ENCODE results near the gene CIBAR2.
"Not testable (repeated sequence)": the region's sequence is repeated elsewhere in the genome, so short reads cannot be mapped to it uniquely, and the experiment has no call there.

CIBAR2 gene

DNA sequence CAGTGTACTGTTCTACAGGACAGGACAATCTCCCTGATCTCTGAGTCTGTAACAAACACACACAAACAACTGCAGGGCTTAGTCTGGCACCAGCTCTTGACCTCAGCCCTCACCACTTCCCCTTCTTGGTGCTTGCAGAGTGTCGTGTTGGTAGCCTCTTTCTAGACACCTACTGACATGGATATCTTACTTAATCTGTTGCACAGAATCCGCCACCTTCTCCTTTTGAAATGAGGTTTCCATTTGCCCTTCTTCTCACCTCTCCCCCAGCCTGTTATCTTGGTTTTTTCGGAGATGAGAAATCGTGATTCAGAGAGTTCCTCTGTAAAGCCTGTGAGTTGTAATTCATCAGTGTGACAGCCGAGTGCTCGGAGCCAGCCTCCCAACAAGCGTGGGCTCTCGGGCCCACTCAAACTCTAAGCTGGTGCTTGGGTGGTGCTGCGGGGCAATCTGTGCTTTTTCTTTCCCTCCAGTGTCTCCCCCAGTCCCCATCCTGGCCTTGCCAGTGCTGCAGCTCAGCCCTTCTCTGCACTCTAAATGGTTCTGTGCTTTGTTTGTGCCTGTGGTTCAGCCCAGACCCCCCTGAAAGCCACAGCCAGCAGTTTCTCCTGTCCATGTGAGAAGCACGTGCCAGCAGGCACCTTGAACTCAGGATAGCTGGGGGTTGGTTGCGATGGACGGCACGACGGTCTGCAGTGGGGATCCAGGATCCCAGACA lies 56.6 kb downstream of the CIBAR2 start:
- DNase-seq, result no peak

- no peak for DNase-seq
Measured at GRCh38 chr16:85054948-85055492, 57.3 kb downstream of the CIBAR2 start.

GRCh38 chr16:85054321-85054720 lies 58.0 kb downstream of the CIBAR2 start:
- not testable (repeated sequence) for DNase-seq

DNA sequence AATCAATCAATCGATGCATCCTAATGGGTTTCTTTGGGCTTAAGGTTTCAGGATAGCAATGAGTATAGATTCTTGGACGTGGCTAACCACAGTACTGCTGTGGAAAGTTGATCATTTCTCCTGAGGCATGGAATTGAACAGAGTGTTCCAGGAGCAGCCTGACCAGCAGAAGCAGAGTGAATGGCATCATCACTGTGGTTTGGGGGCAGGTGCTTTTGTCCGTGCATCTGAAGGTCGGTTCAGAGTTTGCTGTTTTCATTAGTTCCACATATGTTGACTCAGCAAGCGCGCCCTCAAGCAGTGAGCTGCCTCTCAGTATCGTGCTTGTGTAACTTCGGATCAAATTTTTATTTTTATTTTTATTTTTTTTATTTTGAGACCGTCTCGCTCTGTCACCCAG lies 59.7 kb downstream of the CIBAR2 start:
- no peak for DNase-seq

DNA sequence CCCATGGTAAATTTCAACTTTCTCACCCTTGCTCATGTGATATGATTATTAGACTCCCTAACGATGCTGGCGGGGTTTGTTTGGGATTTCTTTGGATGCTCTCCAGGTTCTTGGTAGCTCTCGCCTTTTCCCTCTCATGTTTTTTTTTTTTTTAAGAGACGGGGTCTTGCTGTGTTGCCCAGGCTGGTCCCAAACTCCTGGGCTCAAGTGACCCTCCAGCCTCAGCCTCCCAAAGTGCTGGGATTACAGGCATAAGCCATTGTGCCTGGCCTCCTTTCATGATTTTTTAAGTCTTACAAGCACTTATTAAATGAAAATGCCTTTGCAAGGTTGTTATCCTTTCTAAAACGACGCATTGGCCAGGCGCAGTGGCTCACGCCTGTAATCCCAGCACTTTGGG lies 60.6 kb downstream of the CIBAR2 start:
- no peak for DNase-seq

DNA sequence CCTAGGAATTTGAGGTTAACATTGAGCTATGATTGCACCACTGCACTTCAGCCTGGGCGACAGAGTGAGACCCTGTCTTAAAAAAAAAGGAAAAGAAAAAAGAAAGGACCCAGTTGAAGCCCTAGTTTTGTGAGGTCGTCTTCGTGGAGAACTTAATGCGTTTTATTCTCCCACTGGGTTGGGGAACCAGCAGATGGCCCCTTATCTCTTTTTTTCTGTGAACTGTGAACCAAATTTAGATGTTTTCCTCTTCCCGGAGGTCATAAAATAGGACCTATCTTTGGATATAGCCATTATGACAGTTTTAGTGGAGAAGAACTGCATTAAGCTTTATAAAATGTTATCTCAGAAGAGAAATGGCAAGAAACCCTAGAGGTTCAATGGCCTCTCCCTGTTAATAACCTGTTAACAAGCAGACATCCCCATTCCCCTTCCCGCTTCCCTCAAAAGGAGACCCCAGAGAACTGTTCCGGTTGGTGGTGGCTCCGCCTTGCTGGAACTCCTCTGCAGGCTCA lies 61.1 kb downstream of the CIBAR2 start:
- no peak for DNase-seq

DNA sequence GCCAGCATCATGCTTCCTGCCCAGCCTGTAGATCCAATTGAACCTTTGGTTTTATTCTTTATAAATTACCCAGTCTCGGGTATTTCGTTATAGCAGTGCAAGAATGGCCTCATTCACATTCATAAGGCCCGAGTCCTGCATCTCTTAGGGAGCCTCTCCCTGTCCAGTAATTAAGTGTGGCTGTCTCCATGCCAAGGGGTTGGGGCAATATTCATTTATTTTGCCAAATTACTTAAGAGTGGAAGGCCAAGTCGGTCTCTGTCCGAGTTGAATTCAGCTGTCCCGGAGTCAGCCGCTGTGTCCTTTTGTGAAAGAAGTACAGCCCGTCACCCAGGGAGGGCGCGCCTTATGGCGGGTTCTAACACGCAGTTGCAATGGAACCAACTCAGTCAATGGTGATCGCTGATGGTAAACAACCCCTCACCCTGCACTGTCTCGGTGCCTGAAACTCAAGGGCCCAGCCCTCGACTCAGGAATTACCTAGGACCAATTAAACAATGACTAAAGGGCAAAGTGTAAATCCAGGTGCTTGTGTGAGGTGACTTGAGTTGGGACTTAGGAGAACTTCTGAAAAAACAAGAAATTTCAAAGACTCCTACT lies 62.5 kb downstream of the CIBAR2 start:
- no peak for DNase-seq

DNA sequence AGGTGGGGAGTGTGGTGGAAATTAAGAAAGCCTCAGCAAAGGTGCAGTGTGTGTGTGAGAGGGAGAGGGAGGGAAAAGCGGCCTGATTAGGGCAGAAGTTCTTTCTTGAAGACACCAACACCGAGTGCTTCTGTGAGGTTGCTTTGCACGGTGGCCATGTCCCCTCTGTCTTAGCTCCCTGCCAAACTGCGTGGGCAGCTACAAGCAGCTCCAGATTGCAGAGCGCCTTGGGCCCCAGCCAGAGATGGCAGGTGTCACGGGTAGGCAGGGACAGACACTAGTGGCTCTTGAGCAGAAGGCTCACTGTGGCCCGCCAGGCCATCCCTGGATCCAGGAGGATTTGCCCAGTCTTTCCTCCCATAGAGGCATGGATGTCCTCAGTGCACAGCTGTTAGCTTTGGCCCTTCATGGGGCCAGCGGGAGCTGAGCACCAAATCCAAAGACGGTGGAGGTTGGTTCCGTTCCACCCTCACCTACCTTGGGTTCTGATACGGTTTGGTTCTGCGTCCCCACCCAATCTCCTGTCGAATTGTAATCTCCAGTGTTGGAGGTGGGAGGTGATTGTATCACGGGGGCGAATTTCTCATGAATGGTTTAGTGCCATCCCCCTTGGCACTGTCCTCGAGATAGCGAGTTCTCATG lies 63.2 kb downstream of the CIBAR2 start:
- no peak for DNase-seq

Measured in NCI-H2081 treated with DMSO at 0.1 percent for 48 hours (cell line).